Raji (cell line): ENCODE measurements around the gene TPBG.

ENCODE experiments used
- POLR2A ChIP-seq: IDR thresholded peaks from 2 replicates; pipeline ENCODE4 v1.6.1; 2011; ENCODE audit warnings: low read depth, low read length, control low read depth; ENCODE audit not compliant: insufficient read depth

The TPBG gene, protein sequence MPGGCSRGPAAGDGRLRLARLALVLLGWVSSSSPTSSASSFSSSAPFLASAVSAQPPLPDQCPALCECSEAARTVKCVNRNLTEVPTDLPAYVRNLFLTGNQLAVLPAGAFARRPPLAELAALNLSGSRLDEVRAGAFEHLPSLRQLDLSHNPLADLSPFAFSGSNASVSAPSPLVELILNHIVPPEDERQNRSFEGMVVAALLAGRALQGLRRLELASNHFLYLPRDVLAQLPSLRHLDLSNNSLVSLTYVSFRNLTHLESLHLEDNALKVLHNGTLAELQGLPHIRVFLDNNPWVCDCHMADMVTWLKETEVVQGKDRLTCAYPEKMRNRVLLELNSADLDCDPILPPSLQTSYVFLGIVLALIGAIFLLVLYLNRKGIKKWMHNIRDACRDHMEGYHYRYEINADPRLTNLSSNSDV

DNA sequence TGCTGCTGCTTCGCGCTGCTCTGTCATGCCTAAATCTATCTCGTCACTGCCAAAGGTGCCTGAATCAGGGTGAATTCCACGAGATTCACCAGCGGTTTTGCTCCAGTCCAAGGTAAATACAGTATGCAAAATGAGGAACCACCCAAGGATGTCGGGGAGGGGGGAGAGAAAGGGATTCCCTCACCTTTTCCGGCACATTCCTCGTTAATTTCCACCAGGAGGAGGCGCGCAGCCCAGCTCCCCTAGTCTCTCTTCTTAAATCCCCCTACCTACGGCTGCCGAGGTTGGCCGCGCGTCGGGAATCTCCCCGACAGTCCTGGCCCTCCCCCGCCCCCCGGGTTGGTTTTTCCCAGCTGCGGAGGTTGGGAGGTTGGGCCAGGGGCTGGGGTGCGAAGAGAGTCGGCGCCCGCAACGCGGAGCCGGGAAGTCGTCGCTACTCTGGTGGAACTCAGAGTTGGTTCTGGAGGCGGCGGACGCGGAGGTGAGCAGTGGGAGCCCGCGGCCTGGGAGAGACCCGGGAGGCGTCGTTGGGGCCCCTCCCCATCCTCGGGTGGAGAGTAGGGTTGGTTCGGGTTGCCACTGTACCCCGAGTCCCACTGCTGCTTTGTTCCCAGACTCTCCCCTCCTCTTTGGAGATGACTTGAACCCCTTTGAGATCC lies at the start of gene TPBG:
TSS of gene TPBG (plus strand) at position 390 of the 659 bp plus-strand sequence. CDS start 1,145 bp downstream, outside the sequence.
- TF ChIP-seq POLR2A = no peak

- no peak for TF ChIP-seq POLR2A
Observed at GRCh38 chr6:82322386-82322785, 41.2 kb upstream of the TPBG start.

DNA sequence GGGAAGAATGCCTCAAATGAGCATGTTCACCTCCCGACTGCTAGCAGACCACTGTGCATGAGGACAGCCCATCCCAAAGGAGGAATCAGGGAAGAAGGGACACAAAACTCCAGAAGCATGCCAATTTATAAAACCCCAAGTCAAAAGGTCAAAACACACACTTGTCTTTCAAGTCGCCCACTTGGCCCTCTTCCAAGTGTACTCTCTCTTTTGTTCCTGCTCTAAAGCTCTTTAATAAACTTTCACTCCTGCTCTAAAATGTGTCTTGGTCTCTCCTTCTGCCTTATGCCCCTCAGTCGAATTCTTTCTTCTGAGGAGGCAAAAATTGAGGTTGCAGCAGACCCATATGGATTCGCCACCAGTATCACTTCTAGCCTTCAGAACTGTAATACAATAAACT lies 33.9 kb upstream of the TPBG start:
- no peak for TF ChIP-seq POLR2A

DNA sequence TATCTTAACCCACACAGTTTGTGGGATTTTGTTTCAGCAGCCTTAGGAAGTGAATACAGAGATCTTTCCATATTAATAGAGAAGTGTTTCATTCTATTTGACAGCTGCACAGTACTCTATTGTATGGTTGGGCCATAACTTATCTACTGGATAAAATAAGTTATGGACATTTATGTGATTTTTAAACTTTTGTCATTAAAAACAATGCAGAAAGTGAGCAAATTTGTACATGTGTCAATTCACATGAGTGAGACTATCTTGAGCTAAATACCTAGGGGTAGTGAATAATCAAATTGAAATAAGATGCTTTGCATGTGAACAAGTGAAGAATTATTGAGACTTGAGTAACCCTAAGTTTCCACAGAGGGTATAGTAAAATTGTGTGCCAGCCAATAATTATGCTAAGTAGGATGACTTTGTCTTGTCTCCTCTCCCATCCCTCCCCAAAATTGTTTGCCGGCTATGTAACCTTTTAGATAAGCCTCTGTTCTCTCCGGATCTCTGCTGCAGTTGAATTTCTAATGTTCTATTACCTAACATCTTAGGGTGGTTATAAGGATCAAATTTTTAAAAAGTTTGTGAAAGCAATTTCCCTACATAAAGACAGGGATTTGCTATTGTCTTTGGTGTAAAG lies 33.3 kb upstream of the TPBG start:
- TF ChIP-seq POLR2A = no peak

- TF ChIP-seq POLR2A = no peak
Observed at GRCh38 chr6:82331031-82331773, 32.4 kb upstream of the TPBG start.

- no peak for TF ChIP-seq POLR2A
Observed at GRCh38 chr6:82333781-82334180, 29.8 kb upstream of the TPBG start.

GRCh38 chr6:82337688-82338257 lies 25.8 kb upstream of the TPBG start:
- TF ChIP-seq POLR2A = no peak

- no peak for TF ChIP-seq POLR2A
Observed at GRCh38 chr6:82348130-82348529, 15.5 kb upstream of the TPBG start.

DNA sequence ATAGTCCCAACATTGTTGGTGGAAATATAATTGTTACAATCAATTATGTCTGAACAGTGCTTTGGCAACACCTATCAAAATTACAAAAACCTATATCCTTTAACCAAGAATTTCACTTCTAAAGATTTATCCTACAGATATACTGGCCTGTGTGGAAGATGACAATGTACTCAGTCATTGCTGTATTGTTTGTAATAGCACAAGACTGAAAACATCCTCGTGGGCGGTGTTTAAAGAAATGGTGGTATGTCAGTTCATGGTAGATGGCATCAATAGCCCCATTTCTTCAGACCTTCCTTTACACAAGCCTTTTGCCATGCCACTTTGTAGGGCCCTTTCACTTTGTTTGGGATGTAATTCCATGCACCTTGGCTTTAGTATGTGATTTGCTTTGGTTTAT lies 9.8 kb upstream of the TPBG start:
- no peak for TF ChIP-seq POLR2A

DNA sequence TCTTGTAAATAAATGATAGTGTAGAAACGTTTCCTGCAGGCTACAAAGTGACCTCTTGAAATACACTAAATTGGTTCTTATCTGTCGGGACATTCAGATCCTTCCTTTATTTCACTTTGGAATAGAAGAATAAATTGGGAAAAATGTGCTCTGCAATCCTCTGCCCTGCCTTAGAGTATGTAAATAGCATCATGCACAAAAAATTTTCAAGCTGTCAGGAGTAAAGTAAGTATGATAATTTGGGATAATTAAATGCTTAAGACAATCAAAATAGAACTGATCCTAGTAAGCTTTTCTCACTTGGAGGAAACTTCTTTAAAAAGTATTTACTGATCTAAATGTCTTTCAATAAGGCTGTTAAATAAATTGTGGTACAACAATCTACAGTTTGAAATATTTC lies 3.1 kb upstream of the TPBG start:
- TF ChIP-seq POLR2A = no peak

DNA sequence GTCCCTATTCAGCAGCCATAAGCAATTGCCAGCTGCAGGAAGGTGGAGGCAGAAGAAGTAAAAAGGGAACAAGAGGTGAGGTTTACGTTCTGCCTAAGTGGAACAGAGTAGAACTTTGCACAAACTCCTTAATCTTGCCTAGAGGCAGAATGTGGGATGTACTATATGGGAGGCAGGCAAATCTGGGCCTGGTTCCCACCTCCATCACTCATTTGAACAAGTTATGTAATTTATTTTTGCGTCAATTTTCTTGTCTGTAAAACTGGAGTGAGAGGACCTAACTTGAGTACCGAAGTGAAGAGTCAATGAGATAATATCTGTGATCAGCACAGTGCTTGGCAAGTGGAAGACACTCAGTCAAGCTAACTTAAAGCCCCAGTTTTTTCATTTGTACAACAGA lies 2.0 kb upstream of the TPBG start:
- TF ChIP-seq POLR2A = no peak

DNA sequence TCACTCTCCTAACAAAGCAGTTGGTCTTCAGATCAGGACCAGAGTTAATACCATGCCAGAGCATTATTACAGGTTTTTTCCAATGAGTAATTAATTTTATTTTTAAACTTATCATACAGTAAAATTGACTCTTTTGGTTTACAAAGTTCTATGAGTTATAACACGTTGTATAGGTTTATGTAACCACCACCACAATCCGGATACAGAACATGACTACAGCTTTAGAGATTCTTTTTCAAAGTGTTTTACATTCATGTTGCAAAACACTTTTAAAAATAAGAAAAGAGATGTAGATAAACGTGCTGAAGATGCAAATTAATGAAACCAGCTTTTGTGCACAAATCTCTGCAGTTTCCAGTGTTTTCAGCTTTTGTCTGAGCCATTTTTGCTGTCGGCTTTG lies 1.5 kb upstream of the TPBG start:
- no peak for TF ChIP-seq POLR2A

- TF ChIP-seq POLR2A = no peak
Observed at GRCh38 chr6:82362878-82363427, 664 bp upstream of the TPBG start.

DNA sequence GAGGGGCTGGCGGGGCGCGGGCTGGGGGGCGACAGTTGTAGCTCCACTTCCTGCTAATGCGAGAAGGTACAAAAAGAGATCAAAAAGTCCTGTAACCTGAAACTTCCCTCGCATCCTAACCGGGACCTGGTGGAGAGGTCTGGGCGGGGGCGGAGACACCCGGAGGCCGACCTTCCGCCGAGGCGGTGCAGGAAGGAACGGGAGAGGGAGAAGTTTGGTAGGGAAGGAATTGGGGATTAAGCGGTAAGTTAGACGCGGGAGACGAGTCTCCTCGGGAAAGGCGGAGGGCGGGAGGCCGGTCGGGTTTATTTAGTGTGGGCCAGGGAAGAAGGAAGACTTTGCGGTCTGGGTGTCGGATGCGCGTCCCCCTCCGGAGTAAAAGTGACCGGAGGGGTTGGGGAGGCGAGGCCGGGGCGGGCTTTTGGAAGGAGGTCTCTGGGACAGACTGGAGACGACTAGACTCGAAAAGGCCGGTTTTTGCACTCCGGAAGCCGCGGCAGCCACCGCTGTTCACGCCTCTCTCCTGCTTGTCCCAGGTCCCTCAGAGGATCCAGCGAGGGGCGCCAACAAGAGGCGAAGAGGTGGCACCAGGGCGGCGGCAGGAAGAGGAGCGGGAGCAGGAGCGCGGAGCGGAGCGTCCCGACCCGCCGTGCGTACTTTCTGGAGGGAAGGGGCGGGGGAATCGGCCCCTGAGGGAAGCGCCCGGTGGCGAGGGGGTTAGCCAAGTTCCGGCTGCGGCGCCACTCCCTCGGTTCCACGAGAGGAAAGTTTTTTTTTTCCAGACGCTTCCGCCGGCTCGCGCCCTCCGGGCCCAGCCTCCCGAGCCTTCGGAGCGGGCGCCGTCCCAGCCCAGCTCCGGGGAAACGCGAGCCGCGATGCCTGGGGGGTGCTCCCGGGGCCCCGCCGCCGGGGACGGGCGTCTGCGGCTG lies 734 bp downstream of the TPBG start:
- no peak for TF ChIP-seq POLR2A
